IMR-90 (cell line): ENCODE results near the gene TBC1D1. TPM values are rescaled to one million over a fixed set of nuclear protein-coding genes. Genes with fewer than 3 reads are reported as not detected.

Source experiments
- ATAC-seq: fragments of 200-7000 bp; cut with Tn5 transposase; 2 replicates; pipeline ENCODE4 v1.9.1; 2020; ENCODE audit warnings: low read depth, mild to moderate bottlenecking, moderate library complexity
- BruUV-seq: library from RNA; stranded (reverse); fragments of 400-500 nt; replicated peaks from 2 replicates; lab custom pipeline; 2021; lab: Mats Ljungman, UMichigan
- CTCF ChIA-PET: fragments of 300-600 bp; formaldehyde crosslinking; extraction: SDS; loops from one replicate; lab custom pipeline; 2021; ENCODE audit warnings: antibody characterized with exemption; lab: Yijun Ruan, JAX
- POLR2A ChIA-PET: fragments of 300-600 bp; sonication (Branson Sonifier 250); formaldehyde crosslinking; loops from one replicate; lab custom pipeline; 2022; ENCODE audit warnings: antibody characterized with exemption; ENCODE audit not compliant: unreplicated experiment; lab: Charles Lee
- DNase-seq: peaks from one replicate; pipeline ENCODE4 v3.0.0; 2013
- H2AFZ ChIP-seq: replicated peaks from 2 replicates; pipeline ENCODE3; 2013; ENCODE audit warnings: low read length, mild to moderate bottlenecking; ENCODE audit not compliant: poor library complexity
- H2AK5ac ChIP-seq: 2 replicates; pipeline ENCODE4 v1.6.1; 2013; ENCODE audit warnings: low read depth, low read length, inconsistent platforms
- H2AK9ac ChIP-seq: replicated peaks from 2 replicates; pipeline ENCODE3; 2013; ENCODE audit warnings: mild to moderate bottlenecking, low read depth, low read length, moderate library complexity; ENCODE audit not compliant: poor library complexity
- H2BK120ac ChIP-seq: 2 replicates; pipeline ENCODE4 v1.6.1; 2013; ENCODE audit warnings: low read depth, low read length, inconsistent platforms
- H2BK15ac ChIP-seq: 3 replicates; pipeline ENCODE4 v1.6.1; 2013; ENCODE audit warnings: low read depth, low read length, inconsistent platforms
- H2BK20ac ChIP-seq: 2 replicates; pipeline ENCODE4 v1.6.1; 2013; ENCODE audit warnings: low read depth, mild to moderate bottlenecking, inconsistent platforms, low read length, moderate library complexity
- H2BK5ac ChIP-seq: 2 replicates; pipeline ENCODE4 v1.6.1; 2013; ENCODE audit warnings: mild to moderate bottlenecking, low read depth, low read length, inconsistent platforms; ENCODE audit not compliant: poor library complexity, severe bottlenecking
- H3K14ac ChIP-seq: replicated peaks from 2 replicates; pipeline ENCODE4 v1.6.1; 2013; ENCODE audit warnings: low read depth, low read length, inconsistent platforms
- H3K18ac ChIP-seq: 2 replicates; pipeline ENCODE4 v1.6.1; 2013; ENCODE audit warnings: low read depth, low read length, control low read depth
- H3K23ac ChIP-seq: 2 replicates; pipeline ENCODE4 v1.6.1; 2013; ENCODE audit warnings: low read depth, low read length, inconsistent platforms
- H3K27ac ChIP-seq: 2 replicates; pipeline ENCODE4 v1.5.1; 2013; ENCODE audit warnings: mild to moderate bottlenecking, control low read depth, low read length; ENCODE audit not compliant: insufficient read depth
- H3K27me3 ChIP-seq: 2 replicates; pipeline ENCODE4 v1.6.1; 2013; ENCODE audit warnings: low read length; ENCODE audit not compliant: control insufficient read depth, insufficient read depth
- H3K36me3 ChIP-seq: 2 replicates; pipeline ENCODE4 v1.6.1; 2013; ENCODE audit warnings: low read length, mixed read lengths; ENCODE audit not compliant: control insufficient read depth, insufficient read depth
- H3K4ac ChIP-seq: 2 replicates; pipeline ENCODE4 v1.6.1; 2013; ENCODE audit warnings: low read depth, low read length, inconsistent platforms
- H3K4me1 ChIP-seq: 2 replicates; pipeline ENCODE4 v1.6.1; 2013; ENCODE audit warnings: low read length, mixed read lengths; ENCODE audit not compliant: control insufficient read depth, insufficient read depth
- H3K4me2 ChIP-seq: 2 replicates; pipeline ENCODE4 v1.6.1; 2013; ENCODE audit warnings: low read depth, mild to moderate bottlenecking, control low read depth, low read length, moderate library complexity
- H3K4me3 ChIP-seq: 2 replicates; pipeline ENCODE4 v1.5.1; 2013; ENCODE audit warnings: low read depth, mild to moderate bottlenecking, control low read depth, low read length, moderate library complexity; ENCODE audit not compliant: insufficient read depth
- H3K56ac ChIP-seq: 2 replicates; pipeline ENCODE4 v1.6.1; 2013; ENCODE audit warnings: low read length, inconsistent platforms; ENCODE audit not compliant: insufficient read depth; ENCODE audit errors: extremely low read depth
- H3K79me1 ChIP-seq, 2 experiments: 2 replicates each; pipeline ENCODE4 v1.6.1; 2013; ENCODE audit warnings: low read length in 2 of 2, inconsistent platforms in 1 of 2, low read depth in 1 of 2
- H3K9ac ChIP-seq: 2 replicates; pipeline ENCODE4 v1.6.1; 2013; ENCODE audit warnings: low read depth, low read length, control low read depth
- H3K9me1 ChIP-seq: 2 replicates; pipeline ENCODE4 v1.6.1; 2013; ENCODE audit warnings: low read length, inconsistent platforms; ENCODE audit not compliant: insufficient read depth
- H3K9me3 ChIP-seq: 2 replicates; pipeline ENCODE4 v1.6.1; 2013; ENCODE audit warnings: low read length; ENCODE audit not compliant: control insufficient read depth, insufficient read depth
- H4K20me1 ChIP-seq: 2 replicates; pipeline ENCODE4 v1.6.1; 2013; ENCODE audit warnings: low read length, inconsistent platforms; ENCODE audit not compliant: insufficient read depth
- H4K5ac ChIP-seq: 2 replicates; pipeline ENCODE4 v1.6.1; 2013; ENCODE audit warnings: mild to moderate bottlenecking, low read depth, low read length, control low read depth
- H4K8ac ChIP-seq, 2 experiments: 2 replicates each; pipeline ENCODE4 v1.6.1; 2013; ENCODE audit warnings: low read depth in 2 of 2, low read length in 2 of 2, control low read depth in 1 of 2, inconsistent platforms in 1 of 2
- H4K91ac ChIP-seq: 2 replicates; pipeline ENCODE4 v1.6.1; 2013; ENCODE audit warnings: low read depth, low read length, inconsistent platforms; ENCODE audit not compliant: insufficient read depth
- BHLHE40 ChIP-seq: fragments of 150-350 bp; IDR thresholded peaks from 2 replicates; pipeline ENCODE4 v1.6.1; 2016; ENCODE audit warnings: mild to moderate bottlenecking, low read depth, low read length
- FOS ChIP-seq: fragments of 150-350 bp; IDR thresholded peaks from 2 replicates; pipeline ENCODE4 v1.6.1; 2016; ENCODE audit warnings: low read depth, low read length
- MAFK ChIP-seq: IDR thresholded peaks from 2 replicates; pipeline ENCODE4 v1.6.1; 2012; ENCODE audit warnings: low read depth, low read length, improper control_type of control experiment
- POLR2A ChIP-seq: IDR thresholded peaks from 2 replicates; pipeline ENCODE4 v1.6.1; 2012; ENCODE audit warnings: mild to moderate bottlenecking, low read depth, low read length
- RAD21 ChIP-seq: IDR thresholded peaks from 2 replicates; pipeline ENCODE4 v1.6.1; 2012; ENCODE audit warnings: low read length, improper control_type of control experiment
- RCOR1 ChIP-seq: IDR thresholded peaks from 2 replicates; pipeline ENCODE4 v1.6.1; 2012; ENCODE audit warnings: mild to moderate bottlenecking, low read length, improper control_type of control experiment; ENCODE audit not compliant: insufficient replicate concordance
- RFX5 ChIP-seq: IDR thresholded peaks from 2 replicates; pipeline ENCODE4 v1.8.0; 2012; ENCODE audit warnings: low read depth, mild to moderate bottlenecking, low read length, moderate library complexity
- SMC3 ChIP-seq: fragments of 150-350 bp; IDR thresholded peaks from 2 replicates; pipeline ENCODE4 v1.6.1; 2016; ENCODE audit warnings: low read depth, mild to moderate bottlenecking, antibody characterized with exemption, low read length, moderate library complexity
- WGBS, 2 experiments: methylation state at CpG; one replicate each; pipeline versions ENCODE4 v1.1.5 to v1.1.7; 2013; ENCODE audit warnings: missing lambda C conversion rate in 2 of 2; ENCODE audit not compliant: insufficient read length in 1 of 2; ENCODE audit errors: extremely low coverage in 2 of 2; 5-methylcytosine and 5-hydroxymethylcytosine counted together
- dilution Hi-C: fragments of 300-500 bp; cut with HindIII; formaldehyde crosslinking; loops from one replicate; pipeline ENCODE4 v1.14.3; 2018; ENCODE audit warnings: low sequenced_read_pairs; ENCODE audit not compliant: unreplicated experiment
- in situ Hi-C: fragments of 300-500 bp; cut with MboI; formaldehyde crosslinking; loops from 3 replicates; pipeline ENCODE4 v1.14.3; 2019; ENCODE audit warnings: low sequenced_read_pairs, inconsistent platforms, mixed read lengths
- intact Hi-C: fragments of 100-400 bp; cut with micrococcal nuclease; formaldehyde crosslinking; loops from 2 replicates; pipeline ENCODE4 v1.10.0; 2022
- polyA plus RNA-seq, 3 experiments: library from polyadenylated mRNA; depleted of rRNA; stranded (reverse); fragments of >200 nt; gene quantifications; 2 replicates each; pipeline ENCODE4 v1.2.3, GENCODE V29; 2012; ENCODE audit warnings: low replicate concordance in 1 of 3
- total RNA-seq: library from RNA; depleted of rRNA; stranded (reverse); fragments of >200 nt; gene quantifications from 2 replicates; pipeline ENCODE4 v1.2.3, GENCODE V29; 2012
- TF ChIP-seq, protein P1 (sequence below): fragments of 150-350 bp; IDR thresholded peaks from 2 replicates; pipeline ENCODE4 v1.6.1; 2017; ENCODE audit warnings: mild to moderate bottlenecking, antibody characterized with exemption, low read length, low read depth
- TF ChIP-seq, protein P2 (sequence below): fragments of 150-350 bp; IDR thresholded peaks from 2 replicates; pipeline ENCODE4 v1.6.1; 2016; ENCODE audit warnings: low read depth, mild to moderate bottlenecking, low read length, moderate library complexity, borderline replicate concordance

TBC1D1 gene
- total and polyA plus RNA-seq, 2 of the 4 experiments (the other 2 are of a cell fraction) = 42.4 to 104 TPM

DNA sequence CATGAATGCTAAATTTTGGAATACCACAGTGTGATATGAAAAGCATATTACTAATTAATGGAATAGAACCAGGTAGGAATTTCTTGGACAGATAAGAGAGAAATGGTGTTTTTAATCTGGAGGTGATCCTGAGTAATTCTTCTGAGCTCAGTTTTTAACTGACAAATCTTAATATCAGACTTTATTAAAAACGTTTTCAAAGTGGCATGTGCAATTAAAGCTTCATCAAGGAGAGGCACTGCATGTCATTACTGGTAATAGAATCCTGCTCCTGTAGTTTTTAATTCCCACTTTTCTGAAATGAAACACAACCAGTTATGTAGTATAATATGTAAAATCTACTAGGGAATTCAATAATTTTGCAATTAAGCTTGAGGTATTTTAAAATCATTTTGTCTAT, 62.3 kb downstream of the TBC1D1 start:
- TF ChIP-seq RCOR1 (no peak), FOS (no peak), RFX5 (no peak), BHLHE40 (no peak), MAFK (no peak), SMC3 (no peak), POLR2A (no peak), RAD21 (no peak)
- TF ChIP-seq, protein P1, sequence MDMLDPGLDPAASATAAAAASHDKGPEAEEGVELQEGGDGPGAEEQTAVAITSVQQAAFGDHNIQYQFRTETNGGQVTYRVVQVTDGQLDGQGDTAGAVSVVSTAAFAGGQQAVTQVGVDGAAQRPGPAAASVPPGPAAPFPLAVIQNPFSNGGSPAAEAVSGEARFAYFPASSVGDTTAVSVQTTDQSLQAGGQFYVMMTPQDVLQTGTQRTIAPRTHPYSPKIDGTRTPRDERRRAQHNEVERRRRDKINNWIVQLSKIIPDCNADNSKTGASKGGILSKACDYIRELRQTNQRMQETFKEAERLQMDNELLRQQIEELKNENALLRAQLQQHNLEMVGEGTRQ = no peak
- TF ChIP-seq, protein P2, sequence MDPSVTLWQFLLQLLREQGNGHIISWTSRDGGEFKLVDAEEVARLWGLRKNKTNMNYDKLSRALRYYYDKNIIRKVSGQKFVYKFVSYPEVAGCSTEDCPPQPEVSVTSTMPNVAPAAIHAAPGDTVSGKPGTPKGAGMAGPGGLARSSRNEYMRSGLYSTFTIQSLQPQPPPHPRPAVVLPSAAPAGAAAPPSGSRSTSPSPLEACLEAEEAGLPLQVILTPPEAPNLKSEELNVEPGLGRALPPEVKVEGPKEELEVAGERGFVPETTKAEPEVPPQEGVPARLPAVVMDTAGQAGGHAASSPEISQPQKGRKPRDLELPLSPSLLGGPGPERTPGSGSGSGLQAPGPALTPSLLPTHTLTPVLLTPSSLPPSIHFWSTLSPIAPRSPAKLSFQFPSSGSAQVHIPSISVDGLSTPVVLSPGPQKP = no peak
- H3K14ac ChIP-seq = no peak overlapping the region
- H3K27ac ChIP-seq = no peak overlapping the region
- H3K9me1 ChIP-seq = peaks cover 8% of the 10 kb centered on the region; the same call in 1 of the 2 replicates
- H3K4ac ChIP-seq = no peak overlapping the region
- no peak overlapping the region for H2BK15ac ChIP-seq
- H3K4me3 ChIP-seq = no peak overlapping the region
- no TSS peak for BruUV-seq
- dilution Hi-C loops (no loop called here), in situ Hi-C loops (no loop called here), intact Hi-C loops (no loop called here)
- peaks cover 23% of the 10 kb centered on the region for H3K27me3 ChIP-seq
- H3K79me1 ChIP-seq = no peaks in the 10 kb centered on the region
- no peak overlapping the region for H2AFZ ChIP-seq
- H2AK9ac ChIP-seq = no peak overlapping the region
- H2AK5ac ChIP-seq = no peak overlapping the region
- ChIA-PET CTCF (no interaction called here), POLR2A (no interaction called here)
- H3K56ac ChIP-seq = no peak overlapping the region
- no peak overlapping the region for H4K5ac ChIP-seq
- no peaks in the 10 kb centered on the region; the same call in 1 of the 2 replicates for H3K4me1 ChIP-seq
- H3K36me3 ChIP-seq = no peaks in the 10 kb centered on the region
- no peak overlapping the region for H3K18ac ChIP-seq
- no peak overlapping the region for H2BK120ac ChIP-seq
- no peak overlapping the region for H4K8ac ChIP-seq
- H3K23ac ChIP-seq = no peak overlapping the region
- H3K4me2 ChIP-seq = no peak overlapping the region
- H4K20me1 ChIP-seq = peaks cover 5% of the 10 kb centered on the region; the same call in 1 of the 2 replicates
- no CpG with 5 or more reads among the region's 1 CpG for WGBS, 2 experiments
- H2BK5ac ChIP-seq = no peak overlapping the region
- DNase-seq = no peak
- no peaks in the 10 kb centered on the region for H3K9me3 ChIP-seq
- H4K91ac ChIP-seq = no peak overlapping the region
- no peak for ATAC-seq
- H2BK20ac ChIP-seq = no peak overlapping the region
- H3K9ac ChIP-seq = no peak overlapping the region
